GM19239 (cell line): ENCODE results near the gene OPHN1.
"Not testable (repeated sequence)": the region's sequence is repeated elsewhere in the genome, so short reads cannot be mapped to it uniquely, and the experiment has no call there.

ENCODE experiments used
- DNase-seq: peaks from one replicate; pipeline ENCODE4 v3.0.0; 2011; ENCODE audit warnings: low spot score; ENCODE audit not compliant: insufficient read length
- FAIRE-seq: peaks from 2 replicates; lab custom pipeline; 2011; peaks lifted over from hg19 to GRCh38; lab: Jason Lieb, UNC

Gene OPHN1

DNA sequence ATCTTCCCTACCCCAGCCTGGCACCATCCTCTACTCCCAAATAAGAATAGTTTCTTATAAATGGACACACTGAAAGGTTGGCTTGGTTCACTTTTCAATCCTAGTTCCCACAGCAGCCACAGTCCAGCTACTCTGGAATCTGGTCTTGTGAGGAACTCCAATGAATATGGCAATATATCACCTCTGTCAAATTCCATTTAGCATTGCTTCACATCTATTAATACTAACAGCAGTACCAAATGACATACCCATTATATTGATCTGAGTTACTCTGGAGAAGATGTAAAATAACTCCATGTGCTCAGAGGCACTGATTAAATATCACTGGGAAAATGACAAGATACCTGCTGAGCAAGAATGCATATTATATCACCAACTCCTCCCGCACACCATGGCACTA, 8.6 kb downstream of the OPHN1 start:
- FAIRE-seq: no peak
- DNase-seq: no peak

DNA sequence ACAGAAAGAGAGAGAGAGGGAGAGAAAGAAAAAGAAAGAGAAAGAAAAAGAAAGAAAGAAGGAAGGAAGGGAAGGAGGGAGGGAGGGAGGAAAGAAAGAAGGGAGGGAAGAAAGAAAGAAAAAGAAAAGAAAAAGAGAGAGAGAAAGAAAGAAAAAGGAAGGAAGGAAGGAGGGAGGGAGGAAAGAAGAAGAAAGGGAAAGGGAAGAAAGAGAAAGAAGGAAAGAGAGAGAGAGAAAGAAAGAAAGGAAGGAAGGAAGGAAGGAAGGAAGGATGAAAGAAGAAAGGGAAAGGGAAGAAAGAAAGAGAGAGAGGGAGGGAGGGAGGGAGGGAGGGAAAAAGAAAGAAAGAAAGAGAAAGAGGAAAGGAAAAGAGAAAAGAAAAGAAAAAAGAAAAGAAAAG, 10.8 kb downstream of the OPHN1 start:
- no peak for FAIRE-seq
- no peak for DNase-seq

DNA sequence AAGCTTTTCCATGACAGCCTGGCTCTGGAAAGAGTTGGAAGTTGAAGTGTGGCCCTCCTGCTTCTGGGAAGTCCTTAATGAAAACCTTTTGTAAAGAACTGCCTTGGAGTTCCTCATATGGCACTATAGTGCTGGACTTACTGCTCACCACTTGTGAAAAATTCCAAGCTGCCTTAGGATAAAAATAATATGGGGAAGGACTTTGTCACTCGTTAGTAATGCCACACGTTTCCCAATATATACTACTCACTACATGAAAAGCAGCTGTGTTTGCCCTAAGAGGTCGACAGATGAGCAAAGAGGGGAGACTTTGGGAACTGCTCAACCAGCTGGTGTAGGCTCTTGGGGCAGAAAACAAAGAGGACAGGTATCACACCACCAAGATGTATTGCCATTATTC, 11.7 kb downstream of the OPHN1 start:
- FAIRE-seq: no peak
- DNase-seq: no peak

DNA sequence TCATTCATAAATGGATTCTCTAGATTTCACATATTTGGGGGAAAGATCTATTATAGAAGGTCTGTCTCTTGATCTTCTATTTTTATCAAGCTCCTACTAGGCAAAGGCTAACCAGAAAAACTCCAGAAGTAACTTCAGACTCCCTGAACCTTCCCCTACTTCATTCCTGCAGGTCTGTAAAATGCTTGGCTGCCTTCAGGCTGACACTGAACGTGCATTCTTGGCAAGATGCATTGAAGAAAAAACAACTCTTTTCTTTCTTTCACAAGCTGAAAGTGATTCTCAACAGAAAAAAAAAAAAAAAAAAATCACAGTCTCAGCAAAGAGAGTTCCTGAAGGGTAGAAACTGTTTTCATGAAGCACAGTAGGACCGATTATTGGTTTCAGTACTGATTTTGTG, 12.7 kb downstream of the OPHN1 start:
- FAIRE-seq (no peak), DNase-seq (no peak)

DNA sequence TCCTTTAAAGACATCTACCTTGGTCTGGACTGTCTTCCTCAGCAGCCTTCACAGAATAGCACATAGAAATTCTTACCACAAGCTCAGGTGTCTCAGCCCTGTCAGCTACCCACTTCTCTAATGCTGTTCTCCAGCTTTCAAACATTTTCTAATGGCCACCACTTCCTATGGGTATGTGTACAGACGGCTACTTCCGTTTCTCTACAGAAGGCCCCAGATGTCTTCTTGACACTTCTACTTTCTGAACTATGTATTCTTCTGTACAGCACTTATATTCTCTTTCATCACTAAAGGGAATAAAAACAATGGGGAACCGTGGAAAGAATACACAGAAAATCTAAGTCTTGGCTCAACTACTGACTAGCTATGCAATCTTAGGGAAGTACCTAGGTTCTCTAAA, 13.3 kb downstream of the OPHN1 start:
- DNase-seq (no peak), FAIRE-seq (no peak)

DNA sequence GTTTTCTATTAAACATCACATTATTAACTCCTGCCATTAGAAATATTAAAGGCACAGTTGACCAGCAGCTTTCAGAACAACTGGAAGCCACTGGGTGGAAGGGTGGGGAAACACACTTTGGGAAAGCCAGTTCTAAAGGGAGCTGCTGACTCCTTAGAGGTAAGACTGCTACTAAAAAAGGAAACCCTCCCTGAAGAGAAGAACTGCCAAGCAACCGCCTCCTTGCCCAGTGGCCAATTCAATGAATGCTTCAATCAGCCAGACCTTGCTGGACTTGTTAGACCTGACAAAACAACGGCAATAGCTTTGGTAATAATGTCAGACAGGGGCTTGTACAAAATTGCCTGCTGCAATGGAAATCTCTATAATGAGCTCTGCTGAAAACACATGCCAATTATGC, 15.6 kb downstream of the OPHN1 start:
- no peak for FAIRE-seq
- DNase-seq: no peak

DNA sequence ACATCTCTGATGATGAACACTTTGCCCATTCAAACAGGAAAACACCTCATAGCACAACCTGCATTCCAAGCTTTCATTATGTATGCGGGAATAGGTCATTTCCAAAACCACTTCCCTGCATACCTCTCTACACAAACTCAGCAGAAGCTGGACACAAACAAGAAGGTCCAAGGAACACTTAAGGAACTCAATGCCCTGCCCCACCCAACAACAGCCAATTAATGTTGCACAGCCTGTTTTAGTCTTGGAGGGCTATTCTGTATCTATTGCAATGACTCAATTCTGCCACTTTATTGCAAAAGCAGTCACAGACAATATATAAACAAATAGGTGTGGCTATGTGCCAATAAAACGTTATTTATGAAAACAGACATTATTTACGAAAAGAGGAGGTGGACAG, 16.7 kb downstream of the OPHN1 start:
- FAIRE-seq: no peak

DNA sequence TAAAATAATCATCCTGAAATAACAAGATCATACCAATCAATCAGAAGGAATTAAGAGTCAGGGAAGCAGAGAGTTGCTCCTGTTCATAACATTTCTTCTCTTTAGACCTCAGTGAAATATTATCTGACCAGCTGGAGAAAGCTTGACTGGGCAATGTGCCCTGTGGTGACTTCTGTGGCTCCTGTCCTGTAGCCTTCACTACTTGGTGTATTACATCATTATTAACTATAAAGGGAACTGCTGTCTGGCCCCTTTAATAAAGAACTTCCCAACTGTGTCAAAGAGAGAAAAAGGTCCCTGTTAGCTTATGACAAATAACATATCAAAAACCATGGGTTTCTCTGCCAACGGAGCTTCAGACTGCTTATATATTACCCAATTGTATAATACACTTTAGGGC, 18.0 kb downstream of the OPHN1 start:
- DNase-seq (no peak), FAIRE-seq (no peak)

More for the DNA sequence above, 16.7 kb downstream of the OPHN1 start:
- DNase-seq: no peak

DNA sequence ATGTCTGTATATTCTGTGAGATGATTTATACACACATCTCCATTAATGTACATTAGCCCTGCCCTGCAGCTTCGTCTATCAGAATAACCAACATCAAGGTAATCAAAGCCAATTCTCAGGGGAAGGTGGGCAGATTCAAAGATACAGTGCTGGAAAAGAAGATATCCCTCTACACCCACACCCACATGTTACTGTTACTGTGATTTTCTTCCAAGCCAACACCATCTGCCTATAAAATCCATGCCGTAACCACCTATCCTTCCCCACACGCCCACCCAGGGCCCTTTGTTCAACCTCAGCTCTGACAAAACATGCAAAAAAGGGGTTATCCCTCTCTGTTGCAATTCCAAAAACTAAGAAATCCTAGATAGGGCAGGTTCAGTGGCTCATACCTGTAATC, 20.0 kb downstream of the OPHN1 start:
- no peak for DNase-seq
- FAIRE-seq: no peak

DNA sequence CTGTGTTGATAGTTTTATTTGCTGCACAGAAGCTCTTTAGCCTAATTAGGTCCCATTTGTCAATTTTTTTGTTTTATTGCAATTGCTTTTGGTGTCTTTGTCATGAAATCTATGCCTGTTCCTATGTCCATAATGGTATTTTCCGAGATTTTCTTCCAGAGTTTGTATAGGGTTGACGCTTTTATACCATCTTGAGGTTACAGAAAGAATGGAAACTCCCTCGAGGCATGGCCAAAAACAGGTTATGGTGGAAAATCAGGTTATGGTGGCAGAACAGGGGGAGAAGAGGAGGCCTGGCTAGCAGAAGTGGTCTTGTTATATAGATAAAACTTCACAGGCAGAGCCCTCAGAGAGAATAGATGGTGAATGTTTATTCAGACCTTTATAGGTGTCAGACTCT, 21.6 kb downstream of the OPHN1 start:
- DNase-seq (no peak), FAIRE-seq (no peak)

DNA sequence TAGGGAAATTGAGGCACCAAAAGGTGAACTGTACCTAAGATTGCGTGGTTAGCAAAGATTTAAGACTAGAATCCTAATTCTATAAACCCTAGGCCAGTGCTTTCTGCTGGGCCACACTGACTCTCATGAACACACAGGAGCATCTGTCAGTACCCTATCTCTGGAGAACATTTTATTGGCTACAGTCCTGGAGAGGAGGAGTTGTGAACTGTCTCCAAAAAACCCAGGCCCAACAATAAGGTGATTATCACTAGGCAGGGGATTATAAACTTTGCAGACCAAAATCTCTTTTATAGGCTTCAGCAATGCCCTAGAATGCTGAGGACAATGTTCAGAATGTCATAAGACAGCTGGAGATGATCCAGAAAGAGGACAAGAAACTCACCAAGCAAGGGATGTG, 24.1 kb downstream of the OPHN1 start:
- DNase-seq (no peak), FAIRE-seq (no peak)

DNA sequence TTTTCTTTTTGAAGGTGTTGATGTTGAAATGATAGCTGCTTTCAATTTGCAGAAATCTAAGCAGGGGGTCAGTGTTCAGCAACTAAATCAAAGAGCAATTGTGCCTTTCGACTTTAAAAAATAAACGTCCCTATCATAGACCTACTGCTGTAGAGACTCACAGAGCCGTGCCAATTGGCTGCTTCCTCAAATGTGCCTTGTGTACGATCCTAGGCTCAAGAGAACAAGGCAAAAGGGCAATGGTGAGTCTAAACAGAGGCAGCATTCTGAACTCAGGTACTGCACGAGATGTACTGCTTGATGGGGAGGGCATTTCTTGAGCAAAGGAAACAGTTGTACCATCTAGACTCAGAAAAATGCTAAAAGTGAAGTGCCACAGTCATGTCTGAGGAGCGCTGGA, 29.8 kb downstream of the OPHN1 start:
- FAIRE-seq: no peak
- DNase-seq: no peak

DNA sequence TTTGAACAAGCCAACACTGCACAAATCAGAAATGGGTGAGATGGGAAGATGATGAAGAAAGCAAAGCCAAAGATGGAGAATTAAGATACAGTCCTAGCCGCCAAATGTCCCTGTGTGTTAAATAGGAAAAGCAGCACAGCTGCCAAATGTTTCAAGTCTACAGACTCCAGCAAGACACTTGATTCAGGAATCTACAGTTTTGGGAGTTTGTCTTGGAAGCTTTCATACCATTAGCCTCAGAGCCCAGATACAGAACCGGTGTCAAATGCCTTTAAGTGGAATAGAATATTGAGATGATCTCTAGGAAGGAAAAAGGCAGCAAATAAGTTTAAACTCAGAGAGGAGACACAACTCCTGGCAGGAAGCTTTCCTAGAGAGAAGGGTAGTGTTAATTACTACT, 30.3 kb downstream of the OPHN1 start:
- DNase-seq (no peak), FAIRE-seq (no peak)

DNA sequence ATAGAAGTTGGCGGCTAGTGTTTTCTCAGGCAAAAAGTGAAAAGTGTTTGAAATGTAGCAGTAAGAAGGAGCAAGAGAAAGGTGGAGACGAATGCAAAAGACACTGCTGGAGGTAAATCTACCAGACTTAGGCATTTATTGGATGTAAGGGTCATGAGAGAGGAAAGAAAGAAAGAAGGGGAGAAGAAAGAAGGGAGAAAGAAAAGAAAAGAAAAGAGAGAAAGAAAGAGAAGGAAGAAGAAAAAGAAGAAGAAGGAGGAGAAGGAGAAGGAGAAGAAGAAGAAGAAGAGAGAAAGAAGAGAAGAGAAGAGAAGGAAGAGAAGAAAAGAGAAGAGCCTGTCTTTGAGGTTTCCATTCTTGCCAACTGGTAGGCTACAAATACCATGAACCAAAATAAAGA, 31.2 kb downstream of the OPHN1 start:
- no peak for DNase-seq
- no peak for FAIRE-seq

DNA sequence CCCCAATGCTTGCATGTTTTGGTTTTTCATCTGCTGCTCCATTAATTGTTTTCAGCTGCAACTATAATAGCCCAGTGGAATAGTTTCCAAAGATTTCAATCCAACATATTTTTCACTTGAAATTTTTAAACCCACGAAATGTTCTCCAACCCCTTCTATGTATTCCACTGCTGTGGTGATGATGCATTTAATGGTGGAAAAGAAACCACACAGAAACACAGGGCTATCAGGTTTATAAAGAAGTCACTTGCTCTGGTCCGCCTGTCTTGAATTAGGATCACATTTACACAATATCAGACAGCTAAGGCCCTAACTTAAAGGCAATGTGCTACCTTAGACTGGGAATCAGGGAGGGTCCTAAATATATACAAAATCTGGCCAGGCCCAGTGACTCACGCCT, 35.0 kb downstream of the OPHN1 start:
- FAIRE-seq: no peak
- DNase-seq: no peak

DNA sequence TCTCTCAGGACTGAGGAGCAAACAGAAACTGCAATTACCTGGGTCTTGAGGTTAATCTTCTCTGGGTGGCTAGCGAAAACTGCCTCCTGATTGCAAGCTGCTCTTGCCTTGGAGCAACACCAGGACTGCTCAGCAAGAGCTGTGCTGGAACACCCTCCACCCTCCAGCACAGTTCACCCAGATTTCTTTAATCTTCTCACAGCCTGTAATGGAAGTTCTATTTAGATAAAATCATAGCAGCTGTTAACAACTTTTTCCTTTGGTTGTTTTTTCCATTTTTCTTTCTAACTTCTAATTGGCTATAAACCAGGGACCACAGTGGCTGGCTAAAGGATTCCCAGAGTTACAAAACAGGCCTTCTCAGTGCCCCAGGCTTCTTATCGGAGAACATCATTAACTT, 36.3 kb downstream of the OPHN1 start:
- DNase-seq (no peak), FAIRE-seq (no peak)

DNA sequence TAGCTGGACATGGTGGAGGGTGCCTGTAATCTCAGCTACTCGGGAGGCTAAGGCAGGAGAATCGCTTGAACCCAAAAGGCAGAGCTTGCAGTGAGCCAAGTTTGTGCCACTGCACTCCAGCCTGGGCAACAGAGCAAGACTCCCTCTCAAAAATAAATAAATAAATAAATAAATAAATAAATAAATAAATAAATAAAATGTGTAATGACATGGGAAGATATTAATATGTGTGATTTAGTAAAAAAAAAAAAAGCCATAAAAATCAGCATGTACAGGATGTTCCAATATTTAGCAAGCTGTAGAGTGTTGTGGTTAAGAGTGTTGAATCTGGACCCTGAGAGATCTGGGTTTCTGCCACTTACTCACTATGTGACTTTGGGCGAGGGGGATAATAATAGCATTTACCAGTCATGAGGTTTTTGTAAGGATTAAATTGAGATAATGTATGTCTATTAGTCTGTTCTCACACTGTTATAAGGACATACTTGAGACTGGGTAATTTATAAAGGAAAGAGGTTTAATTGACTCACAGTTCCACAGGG, 43.8 kb downstream of the OPHN1 start:
- FAIRE-seq, DNase-seq: not testable (repeated sequence)

DNA sequence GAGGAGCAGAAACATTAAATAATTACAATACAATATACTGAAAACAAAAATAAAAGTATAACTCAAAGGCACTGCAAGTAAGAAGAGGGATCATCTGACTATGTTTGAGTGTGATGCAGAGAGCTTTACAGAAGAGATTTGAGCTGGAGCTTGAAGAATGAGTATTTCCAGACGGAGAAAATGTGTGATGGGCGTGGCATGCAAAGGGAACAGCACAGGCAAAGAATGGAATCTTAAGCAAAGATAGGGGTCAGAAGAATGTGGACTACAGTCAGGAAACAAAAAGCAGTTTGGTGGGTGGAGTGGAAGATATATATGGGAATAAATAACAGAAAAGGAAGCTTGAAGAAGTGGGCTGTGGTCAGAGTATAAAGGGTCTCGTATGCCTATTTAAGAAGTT, 45.5 kb downstream of the OPHN1 start:
- no peak for FAIRE-seq

DNA sequence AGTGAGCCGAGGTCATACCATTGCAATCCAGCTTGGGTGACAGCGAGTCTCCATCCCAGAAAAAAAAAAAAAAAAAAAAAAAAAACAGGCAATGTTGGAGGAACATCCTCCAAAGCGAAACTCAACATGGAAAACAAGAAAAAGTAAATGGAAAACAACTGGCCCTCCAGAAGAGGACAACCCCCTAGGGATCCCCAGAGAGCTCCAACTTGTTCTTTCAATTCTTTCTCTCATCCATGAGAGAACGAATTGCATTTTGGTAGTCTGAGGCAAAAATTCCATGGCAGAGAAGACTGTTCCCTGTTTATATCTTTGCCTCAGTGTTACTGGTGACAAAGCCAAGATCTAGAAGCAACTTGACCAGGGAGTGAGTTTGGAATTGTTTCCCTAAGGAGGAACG, 49.8 kb downstream of the OPHN1 start:
- FAIRE-seq (no peak), DNase-seq (no peak)

More for the DNA sequence above, 45.5 kb downstream of the OPHN1 start:
- no peak for DNase-seq

DNA sequence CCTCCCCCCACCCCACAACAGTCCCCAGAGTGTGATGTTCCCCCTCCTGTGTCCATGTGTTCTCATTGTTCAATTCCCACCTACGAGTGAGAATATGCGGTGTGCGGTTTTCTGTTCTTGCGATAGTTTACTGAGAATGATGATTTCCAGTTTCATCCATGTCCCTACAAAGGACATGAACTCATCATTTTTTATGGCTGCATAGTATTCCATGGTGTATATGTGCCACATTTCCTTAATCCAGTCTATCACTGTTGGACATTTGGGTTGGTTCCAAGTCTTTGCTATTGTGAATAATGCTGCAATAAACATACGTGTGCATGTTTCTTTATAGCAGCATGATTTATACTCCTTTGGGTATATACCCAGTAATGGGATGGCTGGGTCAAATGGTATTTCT, 55.7 kb downstream of the OPHN1 start:
- FAIRE-seq, DNase-seq: not testable (repeated sequence)

DNA sequence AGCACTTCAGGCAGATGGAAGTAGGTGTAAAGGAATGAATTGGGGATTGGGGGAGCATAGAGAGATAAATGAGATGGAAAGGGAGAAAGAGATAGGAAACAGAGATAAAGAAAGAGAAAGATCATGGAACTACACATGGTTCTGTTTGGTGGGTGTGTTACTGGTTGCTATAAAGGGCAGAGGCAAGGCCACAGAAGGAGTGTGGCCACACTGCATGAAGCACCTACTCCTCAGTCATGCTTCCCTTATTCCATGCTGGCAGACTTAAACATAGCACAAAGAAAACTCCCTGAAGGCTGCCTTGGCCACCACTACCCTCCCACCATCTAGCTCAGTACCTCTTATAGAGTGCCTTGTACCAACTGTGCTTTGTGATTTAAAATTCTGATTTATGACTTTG, 56.9 kb downstream of the OPHN1 start:
- no peak for FAIRE-seq
- no peak for DNase-seq

DNA sequence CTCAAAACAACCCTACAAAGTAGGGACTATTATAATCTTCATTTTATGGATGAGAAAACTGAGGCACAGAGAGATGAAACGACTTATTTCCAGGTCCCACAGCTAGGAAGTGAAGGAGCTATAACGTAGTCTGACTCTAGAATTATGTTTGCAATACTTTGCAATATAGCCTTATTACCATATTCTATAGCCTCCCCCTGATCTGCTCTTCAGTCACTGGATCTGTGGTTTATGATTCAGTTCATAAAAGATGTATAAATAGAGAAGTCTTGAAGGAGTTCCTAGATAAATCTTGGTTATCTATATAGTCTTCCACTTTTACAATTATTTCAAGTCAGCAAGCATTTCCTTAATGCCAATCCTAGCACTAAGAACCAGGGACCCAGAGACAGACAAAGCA, 57.5 kb downstream of the OPHN1 start:
- DNase-seq (no peak), FAIRE-seq (no peak)

DNA sequence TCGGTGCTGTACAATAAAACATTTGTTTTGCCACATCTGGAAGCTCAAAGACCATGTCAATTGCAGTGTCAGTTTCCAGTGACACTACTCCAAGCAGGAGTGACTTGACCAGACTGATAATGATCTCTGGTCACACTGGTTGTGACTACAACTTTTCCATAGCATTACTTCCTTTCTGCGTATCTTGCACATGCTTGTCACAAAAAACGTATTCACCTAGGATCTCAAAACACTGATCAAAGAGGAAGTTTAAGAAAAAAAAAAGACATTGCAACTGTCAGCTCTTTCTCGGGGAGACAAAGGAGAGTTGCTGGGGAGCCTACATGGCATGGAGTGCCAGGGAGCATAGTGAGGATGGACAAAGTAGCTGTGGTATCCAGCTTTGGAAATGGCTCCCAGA, 60.6 kb downstream of the OPHN1 start:
- no peak for FAIRE-seq
- no peak for DNase-seq
